Tibial nerve (tissue), 4 donors: ENCODE measurements around the gene CACNG5. TPM values are rescaled to one million over a fixed set of nuclear protein-coding genes. Genes with fewer than 3 reads are reported as not detected.

Source experiments
- DNase-seq, 2 donors: peaks; one replicate each; pipeline ENCODE4 v3.0.0-alpha.2; 2019; ENCODE audit warnings: low spot score in 2 of 2
- H3K27ac ChIP-seq, 4 donors: fragments of 200-600 bp; sonication (generic) in 3 of 4; one replicate each; pipeline ENCODE4 v1.5.1; 2017 to 2019; ENCODE audit warnings: mild to moderate bottlenecking in 1 of 4
- H3K27me3 ChIP-seq, 2 donors: fragments of 200-600 bp; sonication (generic) in 1 of 2; one replicate each; pipeline versions ENCODE4 v1.5.1 to v1.6.0; 2017 to 2019
- H3K36me3 ChIP-seq, 3 donors: fragments of 200-600 bp; sonication (generic); one replicate each; pipeline ENCODE4 v1.5.1; 2018 to 2019
- H3K4me1 ChIP-seq, 4 donors: fragments of 200-600 bp; sonication (generic) in 3 of 4; one replicate each; pipeline ENCODE4 v1.5.1; 2017 to 2019
- H3K4me3 ChIP-seq, 4 donors: fragments of 200-600 bp; sonication (generic) in 3 of 4; one replicate each; pipeline ENCODE4 v1.5.1; 2017 to 2019; ENCODE audit warnings: mild to moderate bottlenecking in 1 of 4, moderate library complexity in 1 of 4
- H3K9me3 ChIP-seq, 4 donors: fragments of 200-600 bp; sonication (generic) in 3 of 4; one replicate each; pipeline ENCODE4 v1.5.1; 2017 to 2019
- EP300 ChIP-seq, 2 donors: sonication (generic); formaldehyde crosslinking; IDR thresholded peaks; one replicate each; pipeline ENCODE4 v1.6.1; 2017; ENCODE audit warnings: antibody characterized with exemption in 2 of 2, mild to moderate bottlenecking in 1 of 2
- POLR2A ChIP-seq, 2 donors: fragments of 450-650 bp; IDR thresholded peaks; one replicate each; pipeline ENCODE4 v1.6.1; 2017; ENCODE audit warnings: antibody characterized with exemption in 2 of 2, mild to moderate bottlenecking in 2 of 2, moderate library complexity in 2 of 2
- WGBS, 2 donors: methylation state at CpG; one replicate each; pipeline ENCODE4 v1.1.5; 2018; 5-methylcytosine and 5-hydroxymethylcytosine counted together
- total RNA-seq, 4 donors: library from RNA; depleted of rRNA; stranded (reverse); fragments of >200 nt; gene quantifications; one replicate each; pipeline ENCODE4 v1.1.0, GENCODE V29; 2016
- TF ChIP-seq, protein P1 (sequence below), 5 experiments: fragments of 200-600 bp in 3 of 5; fragments of 450-650 bp in 2 of 5; sonication (generic) in 3 of 5; IDR thresholded peaks; one replicate each; pipeline ENCODE4 v1.5.1; 2016 to 2019; ENCODE audit warnings: antibody characterized with exemption in 5 of 5, mild to moderate bottlenecking in 3 of 5, moderate library complexity in 2 of 5

The CACNG5 gene
- total RNA-seq, 4 donors from 2014 or later, result not detected

DNA sequence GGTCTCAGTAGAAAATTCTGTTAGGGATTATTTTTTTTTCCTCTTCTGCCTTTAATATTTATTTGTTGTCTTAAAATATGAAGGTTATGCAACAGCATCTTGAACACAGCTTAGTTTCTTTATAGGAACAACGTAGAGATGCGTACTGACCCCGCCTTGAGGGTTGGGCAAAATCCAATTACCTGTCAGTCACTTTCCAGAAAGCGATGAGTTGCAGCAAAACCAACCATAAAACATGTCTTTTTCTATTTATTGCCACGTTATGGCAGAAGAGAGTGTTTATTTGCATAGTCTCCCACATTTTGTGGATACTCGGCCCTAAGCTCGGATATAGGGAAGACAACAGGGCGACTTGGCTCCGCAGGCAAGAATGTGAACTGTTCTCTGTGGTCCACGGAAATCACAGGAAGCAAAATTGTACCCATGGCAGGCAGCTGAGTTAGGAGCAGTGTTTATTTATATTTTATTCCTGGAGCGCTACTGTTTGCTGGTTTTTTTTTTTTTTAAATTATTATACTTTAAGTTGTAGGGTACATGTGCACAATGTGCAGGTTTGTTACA lies 44.3 kb upstream of the CACNG5 start:
- no peaks in the 10 kb centered on the region for H3K27me3 ChIP-seq
- peak overlapping the region in 2 of 4 donors; percentile 20 to 52 for H3K27ac ChIP-seq
- no peak for DNase-seq
- WGBS, 2 donors, result 71 to 79% methylated on average over 11 of the region's 11 CpGs
- no peaks in the 10 kb centered on the region for H3K9me3 ChIP-seq
- peaks cover 0 to 86% (median 0%) of the 10 kb centered on the region in 3 donors for H3K36me3 ChIP-seq
- no peak for TF ChIP-seq EP300 (IDR thresholded peaks at IDR 0.05)
- TF ChIP-seq POLR2A (IDR thresholded peaks at IDR 0.05), result no peak
- TF ChIP-seq, protein P1, sequence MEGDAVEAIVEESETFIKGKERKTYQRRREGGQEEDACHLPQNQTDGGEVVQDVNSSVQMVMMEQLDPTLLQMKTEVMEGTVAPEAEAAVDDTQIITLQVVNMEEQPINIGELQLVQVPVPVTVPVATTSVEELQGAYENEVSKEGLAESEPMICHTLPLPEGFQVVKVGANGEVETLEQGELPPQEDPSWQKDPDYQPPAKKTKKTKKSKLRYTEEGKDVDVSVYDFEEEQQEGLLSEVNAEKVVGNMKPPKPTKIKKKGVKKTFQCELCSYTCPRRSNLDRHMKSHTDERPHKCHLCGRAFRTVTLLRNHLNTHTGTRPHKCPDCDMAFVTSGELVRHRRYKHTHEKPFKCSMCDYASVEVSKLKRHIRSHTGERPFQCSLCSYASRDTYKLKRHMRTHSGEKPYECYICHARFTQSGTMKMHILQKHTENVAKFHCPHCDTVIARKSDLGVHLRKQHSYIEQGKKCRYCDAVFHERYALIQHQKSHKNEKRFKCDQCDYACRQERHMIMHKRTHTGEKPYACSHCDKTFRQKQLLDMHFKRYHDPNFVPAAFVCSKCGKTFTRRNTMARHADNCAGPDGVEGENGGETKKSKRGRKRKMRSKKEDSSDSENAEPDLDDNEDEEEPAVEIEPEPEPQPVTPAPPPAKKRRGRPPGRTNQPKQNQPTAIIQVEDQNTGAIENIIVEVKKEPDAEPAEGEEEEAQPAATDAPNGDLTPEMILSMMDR (IDR thresholded peaks at IDR 0.05), result no peak
- H3K4me1 ChIP-seq, result peaks cover 0 to 14% (median 0%) of the 10 kb centered on the region in 4 donors
- no peak overlapping the region for H3K4me3 ChIP-seq

DNA sequence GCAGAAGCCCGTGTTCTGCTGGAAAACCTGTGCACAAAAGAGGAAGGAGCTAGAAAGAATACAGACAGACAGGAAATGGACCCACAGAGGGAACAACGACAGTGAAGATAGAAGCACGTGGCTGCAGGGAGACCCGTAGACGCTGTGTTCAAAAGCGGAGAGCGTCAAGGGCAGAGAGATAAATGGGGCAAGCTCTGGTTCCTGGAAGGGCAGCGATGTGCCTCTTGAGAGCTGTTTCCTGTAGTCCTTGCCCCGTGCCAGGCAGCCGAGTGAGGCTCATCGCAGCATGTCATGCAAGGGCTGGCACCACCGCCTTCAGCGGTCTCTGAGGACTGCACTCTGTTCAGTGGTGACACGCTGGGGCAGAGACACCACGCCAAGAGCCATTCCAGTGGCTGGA lies 43.6 kb upstream of the CACNG5 start:
- H3K9me3 ChIP-seq, result no peaks in the 10 kb centered on the region
- peak overlapping the region in 2 of 4 donors; percentile 29 to 49 for H3K27ac ChIP-seq
- peak in 1 of 2 donors; percentile 57 for TF ChIP-seq EP300 (IDR thresholded peaks at IDR 0.05)
- TF ChIP-seq, protein P1 (IDR thresholded peaks at IDR 0.05), result no peak
- no peak for TF ChIP-seq POLR2A (IDR thresholded peaks at IDR 0.05)
- H3K4me1 ChIP-seq, result peaks cover 0 to 14% (median 0%) of the 10 kb centered on the region in 4 donors
- DNase-seq, result peak in 1 of 2 donors; percentile 19
- no peaks in the 10 kb centered on the region for H3K27me3 ChIP-seq
- WGBS, 2 donors, result 52 to 67% methylated on average over 15 of the region's 15 CpGs
- peaks cover 0 to 86% (median 0%) of the 10 kb centered on the region in 3 donors for H3K36me3 ChIP-seq
- H3K4me3 ChIP-seq, result no peak overlapping the region

DNA sequence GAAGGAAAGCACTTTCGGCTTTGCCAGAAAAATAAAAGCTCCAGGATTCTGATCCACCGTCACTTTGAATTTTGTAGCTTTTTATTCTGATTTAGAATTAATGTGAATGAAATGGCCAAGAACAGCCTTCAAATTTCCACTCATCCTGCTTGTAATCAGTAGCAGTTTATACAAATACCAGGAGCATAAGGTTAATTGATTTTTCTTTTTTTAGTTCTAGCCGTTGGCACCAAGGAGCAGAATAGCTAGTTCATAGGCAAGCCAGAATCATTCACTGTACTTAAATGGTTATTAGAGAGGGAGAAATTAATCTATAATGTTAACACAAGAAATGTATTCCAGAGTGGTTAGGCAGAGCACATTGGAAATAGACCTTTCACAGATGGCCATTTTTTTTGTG lies 41.1 kb upstream of the CACNG5 start:
- DNase-seq, result no peak
- no peaks in the 10 kb centered on the region for H3K9me3 ChIP-seq
- WGBS, 2 donors, result 75 to 84% methylated on average over 3 of the region's 3 CpGs
- peaks cover 0 to 14% (median 0%) of the 10 kb centered on the region in 4 donors for H3K4me1 ChIP-seq
- peaks cover 0 to 75% (median 0%) of the 10 kb centered on the region in 3 donors for H3K36me3 ChIP-seq
- TF ChIP-seq EP300 (IDR thresholded peaks at IDR 0.05) (no peak), POLR2A (IDR thresholded peaks at IDR 0.05) (no peak)
- TF ChIP-seq, protein P1 (IDR thresholded peaks at IDR 0.05), result no peak
- no peak overlapping the region for H3K4me3 ChIP-seq
- H3K27me3 ChIP-seq, result no peaks in the 10 kb centered on the region
- H3K27ac ChIP-seq, result no peak overlapping the region

DNA sequence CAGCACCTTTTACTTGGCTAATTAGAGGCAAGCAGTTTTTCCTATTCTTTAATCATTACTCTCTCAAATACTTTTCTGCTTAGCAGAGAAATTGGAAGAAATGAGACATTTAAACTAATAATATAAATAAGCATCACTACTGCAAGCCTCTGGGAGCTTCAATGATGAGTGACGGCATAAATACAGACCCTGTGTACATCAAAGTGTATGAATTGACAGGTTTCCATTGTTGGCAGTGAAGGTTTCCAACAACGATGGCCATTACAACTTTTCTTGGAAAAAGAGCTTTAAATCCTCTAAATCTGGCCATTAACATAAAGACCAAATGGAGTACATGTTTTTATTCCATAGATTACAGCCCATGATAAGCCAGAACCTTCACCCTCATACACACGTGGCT lies 39.4 kb upstream of the CACNG5 start:
- no peak overlapping the region for H3K4me3 ChIP-seq
- no peak overlapping the region for H3K27ac ChIP-seq
- WGBS, 2 donors, result 87 to 89% methylated on average over 3 of the region's 3 CpGs
- H3K4me1 ChIP-seq, result peaks cover 0 to 7% (median 0%) of the 10 kb centered on the region in 4 donors
- H3K36me3 ChIP-seq, result peaks cover 0 to 59% (median 0%) of the 10 kb centered on the region in 3 donors
- H3K27me3 ChIP-seq, result no peaks in the 10 kb centered on the region
- TF ChIP-seq, protein P1 (IDR thresholded peaks at IDR 0.05), result no peak
- TF ChIP-seq POLR2A (IDR thresholded peaks at IDR 0.05) (no peak), EP300 (IDR thresholded peaks at IDR 0.05) (no peak)
- no peaks in the 10 kb centered on the region for H3K9me3 ChIP-seq
- no peak for DNase-seq

DNA sequence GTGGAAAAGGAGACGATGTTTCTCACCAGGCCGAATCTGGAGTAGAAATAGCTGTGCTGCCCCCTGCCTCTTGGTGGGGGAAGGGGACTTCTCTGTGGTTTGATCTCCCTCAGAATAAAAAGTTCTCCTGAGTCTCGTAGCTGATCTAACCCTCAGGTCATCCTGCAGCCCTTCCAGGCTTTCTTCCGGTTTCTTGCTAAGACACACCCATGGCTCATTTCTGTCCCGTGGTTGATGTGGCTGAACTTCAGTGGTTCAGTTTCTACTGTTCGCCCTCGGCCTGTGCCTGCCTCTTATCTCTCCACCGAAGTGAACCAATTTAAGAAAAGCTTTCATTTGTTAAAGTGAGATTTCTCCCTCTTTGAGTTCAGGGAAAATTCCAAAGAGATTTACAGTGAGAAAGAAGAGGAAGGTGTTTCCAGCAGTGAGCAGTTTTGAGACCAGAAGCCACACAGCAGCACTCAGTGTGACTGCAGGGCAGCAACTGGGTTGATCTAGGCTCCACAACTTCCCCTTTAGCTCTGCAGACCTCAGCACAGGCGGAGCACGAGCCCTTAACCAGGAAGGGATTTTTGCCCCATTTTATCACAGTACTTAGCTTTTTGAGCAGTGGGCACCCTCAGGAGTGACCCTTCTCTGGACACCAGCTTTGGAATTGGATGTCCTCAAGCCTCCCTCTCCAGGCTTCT lies 34.9 kb upstream of the CACNG5 start:
- peaks cover 0 to 6% (median 0%) of the 10 kb centered on the region in 4 donors for H3K4me1 ChIP-seq
- no peaks in the 10 kb centered on the region for H3K27me3 ChIP-seq
- peak overlapping the region in 2 of 4 donors; percentile 17 to 34 for H3K27ac ChIP-seq
- TF ChIP-seq, protein P1 (IDR thresholded peaks at IDR 0.05), result no peak
- TF ChIP-seq POLR2A (IDR thresholded peaks at IDR 0.05) (no peak), EP300 (IDR thresholded peaks at IDR 0.05) (no peak)
- no peaks in the 10 kb centered on the region for H3K9me3 ChIP-seq
- WGBS, 2 donors, result 74 to 77% methylated on average over 10 of the region's 10 CpGs
- H3K4me3 ChIP-seq, result no peak overlapping the region
- no peak for DNase-seq
- H3K36me3 ChIP-seq, result peaks cover 0 to 63% (median 0%) of the 10 kb centered on the region in 3 donors
